Ishikawa (cell line): ENCODE data around the gene ITGA11.

Experiments
- CREB1 ChIP-seq: IDR thresholded peaks from 2 replicates; pipeline ENCODE4 v1.6.1; 2012; ENCODE audit warnings: low read depth
- EP300 ChIP-seq: IDR thresholded peaks from 2 replicates; pipeline ENCODE4 v1.6.1; 2012; ENCODE audit warnings: borderline replicate concordance
- NFIC ChIP-seq: IDR thresholded peaks from 2 replicates; pipeline ENCODE4 v1.6.1; 2012
- RAD21 ChIP-seq: IDR thresholded peaks from 2 replicates; pipeline ENCODE4 v1.6.1; 2012; ENCODE audit warnings: low read depth

- TF ChIP-seq RAD21: no peak
- TF ChIP-seq NFIC: no peak
- TF ChIP-seq CREB1: no peak
- TF ChIP-seq EP300: no peak
Measured at GRCh38 chr15:68341760-68342725, 89.9 kb downstream of the ITGA11 start.
